ENCODE results near the gene BBX.

Gene BBX

GRCh38 chr3:107810171-107811071, 287.7 kb downstream of the BBX start:
- peaks cover 40% of the 10 kb centered on the region for H3K36me3 Mint-ChIP-seq (ENCODE audit: insufficient read depth)
- no peaks in the 10 kb centered on the region for H3K9me3 Mint-ChIP-seq
- DNase-seq, result no peak
- peak overlapping the region in 1 of 2 donors; percentile 67 for H3K27ac Mint-ChIP-seq
- no peak overlapping the region for H3K4me3 Mint-ChIP-seq
- ATAC-seq (replicated peaks), result peak; percentile 35
- H3K27me3 Mint-ChIP-seq, result no peaks in the 10 kb centered on the region
- H3K4me1 Mint-ChIP-seq (ENCODE audit: low read depth in 2 of 2), result peaks cover 5 to 11% of the 10 kb centered on the region in 2 donors

DNA sequence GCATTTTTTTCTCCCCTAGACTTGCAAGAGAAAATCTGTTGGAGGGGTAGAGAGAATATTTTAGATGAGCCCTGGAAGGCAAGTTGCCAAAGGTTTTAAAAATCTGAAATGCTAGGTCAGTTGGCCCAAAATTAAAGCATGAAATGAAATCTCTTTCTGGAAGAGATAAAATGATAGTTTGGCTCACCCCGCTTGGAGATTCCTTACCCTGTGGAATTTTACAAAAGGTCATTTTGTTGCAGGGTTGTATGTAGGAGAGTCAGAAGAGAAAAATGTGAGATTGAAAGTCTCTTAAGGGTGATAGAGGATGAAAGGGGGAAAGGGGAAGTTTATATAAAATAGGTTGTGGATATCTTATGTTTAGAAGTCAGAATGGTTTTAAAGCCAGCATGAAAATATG, 290.3 kb downstream of the BBX start:
- peaks cover 14% of the 10 kb centered on the region for H3K36me3 Mint-ChIP-seq (ENCODE audit: insufficient read depth)
- no peak for ATAC-seq (replicated peaks)
- H3K4me3 Mint-ChIP-seq, result no peak overlapping the region
- H3K27me3 Mint-ChIP-seq, result no peaks in the 10 kb centered on the region
- peaks cover 5 to 11% of the 10 kb centered on the region in 2 donors for H3K4me1 Mint-ChIP-seq (ENCODE audit: low read depth in 2 of 2)
- no peak for DNase-seq
- H3K9me3 Mint-ChIP-seq, result no peaks in the 10 kb centered on the region
- peak overlapping the region; percentile 1 to 16 for H3K27ac Mint-ChIP-seq

GRCh38 chr3:107816107-107816506, 293.3 kb downstream of the BBX start:
- no peaks in the 10 kb centered on the region for H3K4me1 Mint-ChIP-seq (ENCODE audit: low read depth in 2 of 2)
- ATAC-seq (replicated peaks), result no peak
- H3K9me3 Mint-ChIP-seq, result no peaks in the 10 kb centered on the region
- H3K4me3 Mint-ChIP-seq, result no peak overlapping the region
- no peak overlapping the region for H3K27ac Mint-ChIP-seq
- DNase-seq, result no peak
- peaks cover 12 to 14% of the 10 kb centered on the region in 2 donors for H3K27me3 Mint-ChIP-seq
- no peaks in the 10 kb centered on the region for H3K36me3 Mint-ChIP-seq (ENCODE audit: insufficient read depth)

- Mint-ChIP-seq H3K4me3 (no peak overlapping the region), H3K27me3 (peaks cover 21 to 24% of the 10 kb centered on the region in 2 donors), H3K36me3 (ENCODE audit: insufficient read depth) (no peaks in the 10 kb centered on the region), H3K27ac (no peak overlapping the region), H3K4me1 (ENCODE audit: low read depth in 2 of 2) (no peaks in the 10 kb centered on the region), H3K9me3 (no peaks in the 10 kb centered on the region)
- DNase-seq (no peak), ATAC-seq (replicated peaks) (no peak)
Observed at GRCh38 chr3:107817076-107817475, 294.3 kb downstream of the BBX start.

GRCh38 chr3:107818025-107818424, 295.3 kb downstream of the BBX start:
- Mint-ChIP-seq H3K27me3 (peaks cover 27 to 29% of the 10 kb centered on the region in 2 donors), H3K36me3 (ENCODE audit: insufficient read depth) (no peaks in the 10 kb centered on the region), H3K27ac (no peak overlapping the region)

DNA sequence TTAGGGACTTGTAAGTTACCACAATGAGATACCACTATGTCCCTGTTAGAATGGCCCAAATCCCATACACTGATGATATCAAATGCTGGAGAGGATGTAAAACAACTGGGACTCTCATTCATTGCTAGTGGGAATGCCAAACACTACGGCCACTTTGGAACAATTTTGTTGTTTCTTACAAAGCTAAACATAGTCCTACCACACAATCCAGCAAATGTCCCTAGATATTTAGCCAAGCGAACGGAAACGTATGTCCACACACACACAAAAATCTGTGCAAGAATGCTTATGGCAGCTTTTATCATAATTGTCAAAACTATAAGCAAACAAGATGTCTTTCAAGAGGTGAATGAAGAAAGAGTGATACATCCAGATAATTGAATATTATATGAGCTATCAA, 296.9 kb downstream of the BBX start:
- Mint-ChIP-seq H3K27me3 (peaks cover 27 to 29% of the 10 kb centered on the region in 2 donors), H3K9me3 (no peaks in the 10 kb centered on the region), H3K27ac (no peak overlapping the region), H3K36me3 (ENCODE audit: insufficient read depth) (no peaks in the 10 kb centered on the region), H3K4me3 (no peak overlapping the region), H3K4me1 (ENCODE audit: low read depth in 2 of 2) (no peaks in the 10 kb centered on the region)
- ATAC-seq (replicated peaks), result no peak
- DNase-seq, result no peak

More at GRCh38 chr3:107818025-107818424, 295.3 kb downstream of the BBX start:
- Mint-ChIP-seq H3K9me3 (no peaks in the 10 kb centered on the region), H3K4me3 (no peak overlapping the region), H3K4me1 (ENCODE audit: low read depth in 2 of 2) (no peaks in the 10 kb centered on the region)
- ATAC-seq (replicated peaks) (no peak), DNase-seq (no peak)

GRCh38 chr3:107822308-107822707, 299.5 kb downstream of the BBX start:
- DNase-seq (no peak), ATAC-seq (replicated peaks) (no peak)
- Mint-ChIP-seq H3K4me1 (ENCODE audit: low read depth in 2 of 2) (no peaks in the 10 kb centered on the region), H3K4me3 (no peak overlapping the region), H3K27me3 (peaks cover 29 to 33% of the 10 kb centered on the region in 2 donors), H3K36me3 (ENCODE audit: insufficient read depth) (no peaks in the 10 kb centered on the region), H3K27ac (no peak overlapping the region), H3K9me3 (no peaks in the 10 kb centered on the region)

DNA sequence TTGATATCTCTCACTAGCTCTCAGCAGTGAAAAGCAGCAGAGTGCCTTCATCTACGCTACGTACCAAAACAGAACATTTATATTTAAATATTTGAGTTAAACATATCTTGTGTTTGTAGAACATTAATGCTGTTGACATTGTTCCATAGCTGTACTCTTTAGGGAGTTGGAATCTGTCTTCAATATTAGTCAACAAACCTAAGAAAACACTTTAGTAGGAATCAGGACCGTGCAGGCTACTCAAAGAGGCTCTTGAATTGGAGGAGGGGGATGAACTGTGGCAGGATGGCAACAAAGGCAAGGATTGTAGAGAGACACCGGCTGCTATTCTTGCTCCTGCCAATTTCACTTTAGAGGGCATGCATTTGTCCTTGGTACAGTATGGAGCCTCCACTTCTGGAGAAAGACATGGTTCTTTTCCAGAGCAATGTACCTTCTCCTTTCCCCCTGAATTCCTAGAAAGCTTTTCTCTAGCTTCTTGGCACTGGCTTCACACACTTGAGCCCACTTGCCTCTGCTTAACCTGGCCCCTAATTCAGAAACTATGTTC, 302.1 kb downstream of the BBX start:
- DNase-seq (no peak), ATAC-seq (replicated peaks) (no peak)
- H3K27ac Mint-ChIP-seq, result no peak overlapping the region
- H3K4me1 Mint-ChIP-seq (ENCODE audit: low read depth in 2 of 2), result no peaks in the 10 kb centered on the region
- no peak overlapping the region for H3K4me3 Mint-ChIP-seq
- H3K27me3 Mint-ChIP-seq, result peaks cover 23 to 29% of the 10 kb centered on the region in 2 donors
- H3K36me3 Mint-ChIP-seq (ENCODE audit: insufficient read depth), result no peaks in the 10 kb centered on the region
- no peaks in the 10 kb centered on the region for H3K9me3 Mint-ChIP-seq

GRCh38 chr3:107825556-107825955, 302.8 kb downstream of the BBX start:
- DNase-seq (no peak), ATAC-seq (replicated peaks) (no peak)
- Mint-ChIP-seq H3K27ac (no peak overlapping the region), H3K4me1 (ENCODE audit: low read depth in 2 of 2) (no peaks in the 10 kb centered on the region), H3K9me3 (no peaks in the 10 kb centered on the region), H3K36me3 (ENCODE audit: insufficient read depth) (no peaks in the 10 kb centered on the region), H3K4me3 (no peak overlapping the region), H3K27me3 (peaks cover 18 to 25% of the 10 kb centered on the region in 2 donors)

DNA sequence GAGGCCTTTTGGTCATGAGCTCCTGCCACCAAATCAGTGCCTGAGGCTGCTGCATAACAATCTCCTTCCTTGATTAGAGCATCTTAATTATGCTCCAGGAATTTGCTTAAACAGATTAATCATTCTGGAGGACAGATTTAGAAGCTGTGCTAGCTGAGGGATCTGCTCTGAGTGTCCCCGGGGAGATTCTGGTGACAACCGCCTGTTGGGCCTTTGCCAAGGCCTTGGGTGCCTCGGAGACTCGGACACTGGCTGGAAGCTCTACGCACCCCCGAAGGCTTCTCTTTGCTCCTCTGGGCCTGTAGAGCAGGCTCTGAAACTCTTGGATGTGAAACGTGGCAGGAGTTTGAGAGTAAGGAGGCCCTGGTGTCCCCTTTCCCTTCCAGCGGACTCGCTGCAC, 304.0 kb downstream of the BBX start:
- no peak overlapping the region for H3K4me3 Mint-ChIP-seq
- H3K4me1 Mint-ChIP-seq (ENCODE audit: low read depth in 2 of 2), result no peaks in the 10 kb centered on the region
- H3K27ac Mint-ChIP-seq, result peak overlapping the region in 1 of 2 donors; percentile 10
- DNase-seq, result no peak
- H3K36me3 Mint-ChIP-seq (ENCODE audit: insufficient read depth), result no peaks in the 10 kb centered on the region
- no peaks in the 10 kb centered on the region for H3K9me3 Mint-ChIP-seq
- H3K27me3 Mint-ChIP-seq, result peaks cover 9 to 15% of the 10 kb centered on the region in 2 donors
- ATAC-seq (replicated peaks), result no peak

DNA sequence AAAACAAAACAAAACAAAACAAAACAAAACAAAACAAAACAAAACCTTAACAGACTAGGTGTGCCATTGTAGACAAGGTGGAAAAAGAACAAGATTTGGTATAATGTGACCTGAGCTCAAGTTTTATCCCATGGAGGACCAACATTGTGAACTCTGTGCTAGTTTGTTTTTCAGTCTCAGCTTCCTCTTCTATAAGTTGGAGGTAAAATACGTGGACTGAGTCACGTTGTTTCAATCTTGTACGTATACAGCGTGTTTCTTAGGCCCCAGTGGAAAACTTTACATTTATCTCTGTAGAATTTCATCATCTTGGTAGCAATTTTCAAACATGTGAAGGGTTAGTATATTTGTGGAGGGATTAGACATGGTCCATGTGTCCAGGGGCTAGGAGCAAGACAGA, 306.4 kb downstream of the BBX start:
- Mint-ChIP-seq H3K4me1 (ENCODE audit: low read depth in 2 of 2) (no peaks in the 10 kb centered on the region), H3K4me3 (no peak overlapping the region), H3K9me3 (no peaks in the 10 kb centered on the region), H3K27me3 (peaks cover 0 to 7% of the 10 kb centered on the region in 2 donors), H3K27ac (no peak overlapping the region), H3K36me3 (ENCODE audit: insufficient read depth) (no peaks in the 10 kb centered on the region)
- ATAC-seq (replicated peaks), result no peak
- DNase-seq, result no peak

DNA sequence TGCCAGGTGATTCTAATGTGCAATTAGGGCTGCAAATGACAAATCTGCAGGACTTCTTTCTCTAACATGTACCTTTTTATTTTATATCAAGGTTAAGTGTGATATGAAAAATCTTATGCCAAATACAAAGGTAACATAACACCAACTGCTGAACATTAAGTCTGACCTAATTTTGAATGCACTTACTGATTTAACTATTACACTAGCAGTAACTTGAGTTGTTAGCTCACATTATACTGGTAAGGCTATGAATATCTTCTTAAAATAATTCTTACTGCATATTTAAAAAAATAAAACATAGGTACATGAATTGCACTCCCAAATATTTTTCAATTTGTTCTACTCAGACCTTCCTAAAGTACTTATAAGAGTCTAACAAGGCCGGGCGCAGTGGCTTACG, 308.8 kb downstream of the BBX start:
- H3K9me3 Mint-ChIP-seq, result no peaks in the 10 kb centered on the region
- no peaks in the 10 kb centered on the region for H3K4me1 Mint-ChIP-seq (ENCODE audit: low read depth in 2 of 2)
- H3K36me3 Mint-ChIP-seq (ENCODE audit: insufficient read depth), result no peaks in the 10 kb centered on the region
- DNase-seq, result no peak
- no peak overlapping the region for H3K27ac Mint-ChIP-seq
- peaks cover 0 to 2% of the 10 kb centered on the region in 2 donors for H3K27me3 Mint-ChIP-seq
- no peak for ATAC-seq (replicated peaks)
- H3K4me3 Mint-ChIP-seq, result no peak overlapping the region

DNA sequence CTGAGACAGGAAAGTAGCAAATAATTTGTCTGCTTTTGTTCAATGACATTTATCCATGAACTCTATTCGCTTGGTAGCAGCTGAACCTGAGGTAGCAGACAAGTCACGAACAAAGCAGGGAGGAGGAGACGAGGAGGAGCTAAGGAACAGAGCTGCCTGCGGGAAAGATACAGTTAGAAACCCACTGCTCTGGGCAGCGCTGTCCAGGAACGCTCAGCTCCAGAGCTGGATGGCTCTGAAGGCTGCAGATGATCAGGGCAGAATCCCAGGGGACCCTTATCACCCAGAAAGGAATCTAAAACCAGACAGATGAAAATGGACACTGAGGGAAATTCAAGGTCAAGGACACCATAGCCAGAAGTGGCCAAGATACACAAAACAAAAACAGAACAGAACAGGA, 310.3 kb downstream of the BBX start:
- ATAC-seq (replicated peaks) (no peak), DNase-seq (no peak)
- H3K27me3 Mint-ChIP-seq, result no peaks in the 10 kb centered on the region
- no peaks in the 10 kb centered on the region for H3K9me3 Mint-ChIP-seq
- no peak overlapping the region for H3K4me3 Mint-ChIP-seq
- H3K4me1 Mint-ChIP-seq (ENCODE audit: low read depth in 2 of 2), result no peaks in the 10 kb centered on the region
- H3K36me3 Mint-ChIP-seq (ENCODE audit: insufficient read depth), result no peaks in the 10 kb centered on the region
- no peak overlapping the region for H3K27ac Mint-ChIP-seq
